Kidney tubule cell (primary cell): Measurements from ENCODE around the gene ALLC.
"Not testable (repeated sequence)": the region's sequence is repeated elsewhere in the genome, so short reads cannot be mapped to it uniquely, and the experiment has no call there.

ENCODE experiments used
- DNase-seq: peaks from one replicate; pipeline ENCODE4 v3.0.0-alpha.2; 2018; ENCODE audit warnings: low spot score

The ALLC gene

DNA sequence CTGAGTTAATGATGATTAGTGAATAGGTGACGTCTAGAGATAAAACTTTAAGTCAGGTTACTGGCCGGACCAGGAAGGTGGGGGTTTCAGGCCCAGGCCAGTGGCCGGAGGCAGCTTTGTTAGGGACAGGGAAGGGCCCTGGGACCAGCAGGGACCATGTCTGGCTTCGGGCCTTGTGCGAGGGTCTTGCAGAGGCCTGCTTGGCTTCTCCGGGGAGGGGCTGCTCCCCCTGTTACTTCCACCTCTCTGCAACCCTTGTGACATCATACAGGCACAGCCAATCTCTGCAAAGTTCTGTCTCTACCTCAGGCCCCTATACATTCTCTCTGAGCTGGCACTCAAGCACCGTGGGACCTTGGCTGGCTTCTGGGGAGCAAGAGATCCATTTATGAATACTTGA, at the start of gene ALLC:
ALLC (plus strand) TSS at position 320 of the 400 bp plus-strand sequence. CDS start 12,958 bp downstream, outside the sequence.
- DNase-seq: no peak

DNA sequence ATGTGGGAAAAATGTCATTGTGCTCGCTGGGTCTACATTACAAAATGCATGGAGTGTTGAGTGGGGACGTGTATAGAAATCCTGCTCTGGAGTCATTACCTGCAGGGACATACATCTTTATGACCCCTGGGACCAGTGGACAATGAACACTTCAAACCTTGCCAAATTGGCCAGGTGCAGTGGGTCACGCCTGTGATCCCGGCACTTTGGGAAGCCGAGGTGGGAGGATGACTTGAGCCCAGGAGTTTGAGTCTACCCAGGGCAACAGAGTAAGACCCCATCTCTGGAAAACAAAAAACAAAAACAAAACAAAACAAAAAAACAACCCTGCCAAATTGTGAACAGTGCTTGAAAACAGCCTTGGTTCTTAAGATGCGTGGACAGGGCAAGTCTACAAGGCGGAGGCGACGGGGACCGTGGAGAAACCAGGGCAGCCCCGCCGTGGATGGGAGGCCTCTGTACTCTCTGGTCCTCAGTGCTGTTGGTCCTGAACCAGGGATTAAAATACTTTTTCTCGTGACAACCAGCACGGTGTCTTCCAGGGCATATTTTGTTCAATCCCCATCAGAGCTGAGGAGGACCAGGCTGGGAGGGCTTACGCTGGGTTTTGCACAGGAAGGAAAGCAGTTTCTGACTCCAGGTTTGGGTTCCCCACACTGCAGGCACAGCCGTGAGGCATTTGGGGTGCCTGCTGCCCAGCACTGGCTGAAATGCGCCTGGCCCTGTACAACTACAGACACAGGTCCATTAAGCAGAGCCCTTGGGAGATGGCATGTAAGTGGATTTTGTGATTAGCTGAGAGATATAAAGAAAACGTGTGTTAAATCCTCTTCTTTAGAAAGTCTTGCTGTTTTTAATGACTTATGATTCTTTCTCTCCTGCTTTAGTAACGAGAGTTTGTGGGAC, 49.4 kb upstream of the ALLC start:
- no peak for DNase-seq

DNA sequence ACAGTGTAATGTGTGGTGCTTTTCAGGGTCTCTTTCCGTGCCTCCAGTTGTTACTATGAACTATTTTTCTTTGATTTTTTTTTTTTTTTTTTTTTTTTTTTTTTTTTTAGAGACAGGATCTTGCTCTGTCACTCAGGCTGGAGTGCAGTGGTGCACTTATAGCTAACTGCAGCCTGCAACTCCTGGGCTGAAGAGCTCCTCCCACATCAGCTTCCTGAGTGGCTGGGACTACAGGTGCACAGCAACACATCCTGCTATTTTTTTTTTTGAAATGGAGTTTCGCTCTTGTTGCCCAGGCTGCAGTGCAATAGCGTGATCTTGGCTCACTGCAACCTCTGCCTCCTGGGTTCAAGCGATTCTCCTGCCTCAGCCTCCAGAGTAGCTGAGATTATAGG, 48.7 kb upstream of the ALLC start:
- not testable (repeated sequence) for DNase-seq

DNA sequence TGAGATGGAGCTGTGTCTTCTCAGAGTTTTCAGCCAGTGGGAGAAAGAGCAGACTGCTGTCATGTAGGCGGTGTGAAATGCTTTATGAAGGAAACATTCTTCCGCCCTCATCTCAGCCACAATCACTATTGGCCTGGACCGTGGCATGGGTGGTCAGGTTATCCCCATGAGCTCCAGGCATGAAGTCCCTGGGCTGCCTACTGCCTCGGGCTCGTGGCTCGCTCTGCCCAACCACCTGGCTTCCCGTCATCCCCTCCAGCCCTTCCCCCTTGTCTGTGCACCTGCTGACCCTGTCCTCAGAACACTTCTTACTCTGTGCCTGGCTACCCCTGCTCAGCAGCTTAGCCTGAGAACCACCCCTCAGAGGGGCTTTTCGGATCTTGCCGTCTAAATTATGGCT, 47.6 kb upstream of the ALLC start:
- DNase-seq: no peak

GRCh38 chr2:3610881-3611505, 47.0 kb upstream of the ALLC start:
- no peak for DNase-seq

DNA sequence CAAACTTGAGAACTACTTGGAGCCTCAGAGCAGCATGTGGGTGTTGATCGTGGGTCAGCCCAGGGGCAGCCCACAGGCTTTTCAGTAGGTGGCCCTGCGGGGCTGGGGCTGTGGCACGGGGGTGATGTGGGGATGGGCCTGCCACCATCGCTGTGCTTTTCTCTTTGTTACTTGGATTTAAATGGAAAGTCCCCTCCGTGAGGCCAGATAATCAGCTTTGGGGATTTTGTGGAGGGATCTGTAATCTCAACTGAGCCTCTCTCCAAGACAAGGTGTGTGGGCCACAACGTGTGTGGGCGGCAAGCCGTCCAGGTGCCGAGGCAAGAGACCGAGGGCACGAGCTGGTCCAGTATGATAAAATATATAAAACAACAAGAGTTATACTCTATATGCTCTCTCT, 46.4 kb upstream of the ALLC start:
- no peak for DNase-seq

DNA sequence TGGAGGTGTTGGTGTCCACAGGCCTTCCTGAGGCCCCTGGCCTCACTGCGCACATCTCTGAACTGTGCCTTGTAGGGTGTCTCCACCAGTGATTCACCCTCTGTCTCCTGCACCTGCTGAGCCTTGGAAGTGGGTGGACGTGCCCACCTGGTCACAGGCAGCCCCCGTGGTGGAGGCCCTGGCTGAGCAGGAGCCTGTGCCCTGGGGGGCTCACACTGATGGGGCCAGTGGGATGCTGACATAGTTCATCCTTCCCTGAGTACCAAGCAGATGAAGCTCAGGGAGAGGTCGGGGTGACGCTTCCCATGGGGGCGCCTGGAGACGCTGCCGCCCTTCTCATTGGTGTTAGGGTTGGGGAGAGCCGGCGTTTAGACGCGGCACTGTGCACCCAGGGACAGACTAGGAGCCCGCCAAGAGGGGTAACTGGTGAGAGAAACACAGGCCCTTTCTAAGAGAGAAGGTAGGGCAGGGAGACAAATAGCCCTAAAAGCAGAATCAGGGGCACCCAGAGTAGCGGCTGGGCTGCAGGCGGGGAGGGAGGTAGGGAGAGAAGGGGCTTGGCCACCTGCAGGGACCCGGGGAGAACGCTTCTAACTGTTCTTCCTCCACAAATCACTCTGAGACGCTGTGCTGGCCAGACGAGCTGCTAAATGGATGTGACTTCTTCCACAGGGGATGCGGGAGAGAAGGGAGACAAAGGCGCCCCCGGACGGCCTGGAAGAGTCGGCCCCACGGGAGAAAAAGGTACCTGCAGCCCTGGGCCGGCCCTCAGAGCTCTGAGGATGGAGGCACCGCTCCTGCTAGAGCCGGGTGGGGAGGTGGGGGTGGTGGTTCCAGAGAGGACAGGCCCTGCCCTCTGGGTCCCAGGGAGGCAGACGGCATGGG, 45.1 kb upstream of the ALLC start:
- DNase-seq: no peak

- DNase-seq: no peak
Observed at GRCh38 chr2:3613524-3613905, 44.5 kb upstream of the ALLC start.

- not testable (repeated sequence) for DNase-seq
Observed at GRCh38 chr2:3614743-3615142, 43.3 kb upstream of the ALLC start.

DNA sequence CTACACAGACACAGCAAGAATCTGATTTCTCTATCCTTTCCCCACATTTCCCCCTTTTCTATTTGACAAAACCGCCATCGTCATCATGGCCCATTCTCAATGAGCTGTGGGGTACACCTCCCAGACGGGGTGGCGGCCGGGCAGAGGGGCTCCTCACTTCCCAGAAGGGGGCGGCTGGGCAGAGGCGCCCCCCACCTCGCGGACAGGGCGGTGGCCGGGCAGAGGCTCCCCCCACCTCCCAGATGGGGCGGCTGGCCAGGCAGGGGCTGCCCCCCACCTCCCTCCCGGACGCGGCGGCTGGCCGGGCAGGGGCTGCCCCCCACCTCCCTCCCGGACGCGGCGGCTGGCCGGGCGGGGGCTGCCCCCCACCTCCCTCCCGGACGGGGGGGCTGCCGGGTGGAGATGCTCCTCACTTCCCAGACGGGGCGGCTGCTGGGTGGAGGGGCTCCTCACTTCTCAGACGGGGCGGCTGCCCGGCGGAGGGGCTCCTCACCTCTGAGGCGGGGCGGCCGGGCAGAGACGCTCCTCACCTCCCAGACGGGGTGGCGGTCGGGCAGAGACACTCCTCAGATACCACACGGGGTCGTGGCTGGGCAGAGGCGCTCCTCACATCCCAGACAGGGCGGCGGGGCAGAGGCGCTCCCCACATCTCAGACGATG, 42.3 kb upstream of the ALLC start:
- not testable (repeated sequence) for DNase-seq

GRCh38 chr2:3616435-3617197, 41.4 kb upstream of the ALLC start:
- not testable (repeated sequence) for DNase-seq

DNA sequence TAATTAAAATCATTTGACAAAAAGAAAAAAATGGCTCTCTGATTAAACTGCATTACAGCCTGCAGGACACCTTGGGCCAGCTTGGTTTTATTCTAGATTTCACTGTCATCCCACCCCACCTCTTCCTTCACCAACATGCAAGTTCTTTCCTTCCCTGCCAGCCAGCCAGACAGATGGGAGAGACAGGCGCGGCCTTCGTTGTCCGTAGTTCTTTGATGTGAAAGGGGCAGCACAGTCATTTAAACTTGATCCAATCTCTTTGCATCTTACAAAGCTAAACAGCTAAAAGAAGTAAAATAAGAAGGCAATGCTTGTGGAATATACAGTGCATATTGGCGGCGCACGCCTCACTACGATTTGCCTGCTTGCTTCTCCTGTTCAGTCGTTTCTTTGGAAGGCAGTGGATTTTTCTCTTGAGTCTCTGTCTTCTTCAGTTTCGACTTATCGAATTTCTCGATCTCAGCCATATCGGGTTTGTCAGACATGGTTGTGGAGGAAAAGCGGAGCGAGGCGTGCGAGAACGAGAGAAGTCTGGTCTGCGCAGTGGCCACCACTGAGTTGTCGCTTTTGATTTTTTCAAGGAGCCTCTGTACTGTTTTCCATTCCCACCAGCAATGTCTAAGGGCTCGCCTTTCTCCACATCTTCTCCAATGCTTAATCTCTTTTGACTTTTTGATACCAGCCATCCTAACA, 40.7 kb upstream of the ALLC start:
- DNase-seq: no peak

DNA sequence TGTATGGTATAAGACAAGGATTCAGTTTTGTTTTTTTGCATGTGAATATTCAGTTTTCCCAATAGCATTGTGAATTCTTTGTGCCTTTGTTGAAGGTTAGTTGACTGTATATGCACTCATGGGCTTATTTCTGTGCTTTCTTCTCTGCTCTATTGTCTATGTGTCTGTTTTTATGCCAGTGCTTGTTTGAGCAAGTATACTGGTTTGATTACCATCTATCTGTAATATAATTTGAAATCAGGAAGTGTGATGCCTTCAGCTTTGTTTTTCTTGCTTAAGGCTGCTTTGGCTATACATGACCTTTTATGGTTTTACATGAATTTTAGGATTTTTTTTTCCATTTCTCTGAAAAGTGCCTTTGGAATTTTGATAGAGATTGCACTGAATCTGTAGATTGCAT, 39.6 kb upstream of the ALLC start:
- no peak for DNase-seq

- DNase-seq: no peak
Observed at GRCh38 chr2:3619033-3619432, 39.0 kb upstream of the ALLC start.

DNA sequence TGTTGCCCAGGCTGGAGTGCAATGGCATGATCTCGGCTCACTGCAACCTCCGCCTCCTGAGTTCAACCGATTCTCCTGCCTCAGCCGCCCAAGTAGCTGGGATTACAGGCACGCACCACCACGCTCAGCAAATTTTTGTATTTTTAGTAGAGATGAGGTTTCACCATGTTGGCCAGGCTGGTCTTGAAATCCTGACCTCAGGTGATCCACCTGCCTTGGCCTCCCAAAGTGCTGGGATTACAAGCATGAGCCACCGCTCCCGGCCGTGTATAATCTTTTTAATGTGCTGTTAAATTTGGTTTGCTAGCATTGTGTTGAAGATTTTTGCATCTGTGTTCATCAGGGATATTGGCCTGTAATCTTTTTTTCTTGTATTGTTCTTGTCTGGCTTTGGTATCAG, 38.3 kb upstream of the ALLC start:
- not testable (repeated sequence) for DNase-seq

- peak; percentile 19 for DNase-seq
Observed at GRCh38 chr2:3620834-3621233, 37.2 kb upstream of the ALLC start.

DNA sequence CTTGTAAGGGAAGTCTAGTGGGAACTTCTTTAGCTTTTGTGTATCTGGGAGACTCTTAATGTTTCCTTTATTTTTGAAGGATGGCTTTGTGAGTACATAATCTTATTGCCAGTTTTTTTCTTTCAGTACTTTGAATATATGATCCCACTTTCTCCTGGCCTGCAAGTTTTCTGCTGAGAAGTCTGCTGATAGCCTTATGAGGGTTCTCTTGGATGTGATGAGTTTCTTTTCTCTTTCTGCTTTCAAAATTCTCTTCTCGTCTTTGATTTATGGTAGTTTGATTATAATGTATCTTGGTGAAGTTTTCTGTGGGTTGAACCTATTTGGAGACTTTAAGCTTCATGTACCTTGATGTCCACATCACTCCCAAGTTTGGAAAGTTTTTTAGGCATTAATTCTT, 35.0 kb upstream of the ALLC start:
- DNase-seq: no peak

- no peak for DNase-seq
Observed at GRCh38 chr2:3624059-3624794, 33.8 kb upstream of the ALLC start.

DNA sequence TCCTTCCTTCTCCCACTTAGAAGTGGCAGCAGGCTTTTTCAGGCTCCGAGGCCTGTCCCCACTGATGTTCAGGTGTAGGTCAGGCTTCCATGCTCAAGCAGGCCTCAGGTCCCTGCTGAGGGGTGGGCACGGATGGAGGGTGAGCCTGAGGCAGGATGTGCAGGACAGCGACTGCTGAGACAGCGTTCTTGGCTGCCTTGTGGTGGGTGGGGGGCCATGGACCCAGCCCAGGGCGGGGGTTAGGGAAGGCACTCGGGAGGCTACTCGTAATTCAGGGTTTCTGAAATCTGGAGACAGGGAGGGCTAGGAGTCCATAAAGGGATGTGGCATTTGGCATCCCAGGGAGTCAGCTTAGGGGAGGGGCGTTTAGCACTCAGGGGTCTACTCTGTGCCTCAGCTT, 32.8 kb upstream of the ALLC start:
- DNase-seq: no peak
